H7 (cell line): Measurements from ENCODE around the gene KLLN. TPM values are rescaled to one million over a fixed set of nuclear protein-coding genes. Genes with fewer than 3 reads are reported as not detected.
"Not testable (repeated sequence)": the region's sequence is repeated elsewhere in the genome, so short reads cannot be mapped to it uniquely, and the experiment has no call there.

Source experiments
- DNase-seq: peaks from one replicate; pipeline ENCODE4 v3.0.0; 2012
- H3K27me3 ChIP-seq: 2 replicates; pipeline ENCODE4 v1.6.0; 2011; ENCODE audit warnings: mild to moderate bottlenecking, low read length; ENCODE audit not compliant: control insufficient read depth, insufficient read depth
- H3K36me3 ChIP-seq: replicated peaks from 2 replicates; pipeline ENCODE4 v1.5.1; 2011; ENCODE audit warnings: low read length; ENCODE audit not compliant: control insufficient read depth, insufficient read depth
- H3K4me3 ChIP-seq: 2 replicates; pipeline ENCODE4 v1.5.1; 2011; ENCODE audit warnings: low read depth, mild to moderate bottlenecking, control low read depth, low read length, moderate library complexity; ENCODE audit not compliant: insufficient read depth
- total RNA-seq: library from RNA; depleted of rRNA; stranded (reverse); fragments of >200 nt; shearing (Covaris generic); gene quantifications from 2 replicates; pipeline ENCODE4 v1.2.3, GENCODE V29; 2014

The KLLN gene
- total RNA-seq, 1 experiment from 2014 or later: 0.10 TPM

DNA sequence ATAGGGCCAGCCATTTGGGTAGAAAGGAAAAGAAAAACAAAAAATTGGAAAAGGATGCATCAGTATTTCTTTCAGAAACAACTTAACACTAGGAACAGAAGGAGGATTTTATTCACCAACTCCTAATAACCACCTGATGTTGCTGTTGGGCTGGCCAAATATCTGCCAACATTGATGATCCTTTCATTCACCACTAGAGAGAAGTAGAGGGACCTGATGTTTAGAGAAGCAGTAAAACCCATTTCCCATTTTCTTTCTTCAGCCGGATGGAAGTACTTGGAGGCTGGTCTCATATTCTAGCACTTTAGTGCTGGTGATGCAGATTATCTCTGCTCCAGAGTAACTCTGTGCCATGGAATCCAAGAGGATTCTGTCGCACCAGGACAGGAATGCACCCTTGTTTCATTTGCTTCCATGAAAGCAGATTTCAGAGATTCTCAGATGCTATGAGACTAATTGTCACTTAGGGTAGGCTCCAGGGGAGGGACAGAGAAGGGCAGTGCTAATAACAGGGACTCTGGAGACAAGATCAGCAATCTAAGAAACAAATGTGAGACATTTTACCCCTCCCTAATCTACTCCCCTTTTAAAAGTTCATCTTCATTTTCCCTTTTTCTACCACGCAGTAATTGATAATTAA, 3.1 kb downstream of the KLLN start:
- Histone ChIP-seq H3K27me3 (no peaks in the 10 kb centered on the region), H3K4me3 (no peak overlapping the region), H3K36me3 (no peaks in the 10 kb centered on the region)
- peak; percentile 37 for DNase-seq

GRCh38 chr10:87855665-87856064, 7.7 kb downstream of the KLLN start:
- H3K27me3 ChIP-seq, DNase-seq, H3K4me3 ChIP-seq, H3K36me3 ChIP-seq: not testable (repeated sequence)

DNA sequence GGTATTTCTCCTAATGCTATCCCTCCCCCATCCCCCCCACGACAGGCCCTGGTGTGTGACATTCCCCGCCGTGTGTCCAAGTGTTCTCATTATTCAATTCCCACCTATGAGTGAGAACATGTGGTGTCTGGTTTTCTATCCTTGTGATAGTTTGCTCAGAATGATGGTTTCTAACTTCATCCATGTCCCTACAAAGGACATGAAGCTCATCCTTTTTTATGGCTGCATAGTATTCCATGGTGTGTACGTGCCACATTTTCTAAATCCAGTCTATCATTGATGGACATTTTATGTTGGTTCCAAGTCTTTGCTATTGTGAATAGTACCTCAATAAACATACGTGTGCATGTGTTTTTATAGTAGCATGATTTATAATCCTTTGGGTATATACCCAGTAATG, 8.1 kb downstream of the KLLN start:
- H3K4me3 ChIP-seq, H3K36me3 ChIP-seq, DNase-seq, H3K27me3 ChIP-seq: not testable (repeated sequence)

- no peaks in the 10 kb centered on the region for H3K36me3 ChIP-seq
- no peak overlapping the region for H3K4me3 ChIP-seq
- no peaks in the 10 kb centered on the region for H3K27me3 ChIP-seq
- DNase-seq: no peak
Observed at GRCh38 chr10:87852089-87852488, 11.2 kb downstream of the KLLN start.

- no peaks in the 10 kb centered on the region for H3K27me3 ChIP-seq
- no peak overlapping the region for H3K4me3 ChIP-seq
- H3K36me3 ChIP-seq: no peaks in the 10 kb centered on the region
- DNase-seq: peak; percentile 59
Observed at GRCh38 chr10:87850742-87851205, 12.6 kb downstream of the KLLN start.

DNA sequence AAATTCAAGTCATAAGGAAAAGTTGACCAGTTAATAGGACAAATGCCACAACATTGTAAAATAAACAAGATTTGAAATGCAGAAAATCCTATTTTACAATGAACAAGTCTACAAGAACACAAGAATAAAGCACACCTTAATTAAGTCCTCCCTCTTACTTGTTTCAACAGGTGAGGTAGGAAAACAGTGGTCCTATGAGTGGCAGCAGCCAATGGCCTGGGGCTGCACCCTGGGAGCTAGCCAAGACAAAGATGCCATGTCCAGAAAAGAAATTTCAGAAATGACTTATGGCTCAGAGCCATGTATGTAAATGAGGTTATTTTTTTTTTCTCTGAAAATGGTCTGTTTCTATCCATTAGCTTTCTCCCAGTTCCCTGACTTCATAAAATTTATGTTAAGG, 14.3 kb downstream of the KLLN start:
- no peaks in the 10 kb centered on the region for H3K27me3 ChIP-seq
- H3K4me3 ChIP-seq: no peak overlapping the region
- H3K36me3 ChIP-seq: no peaks in the 10 kb centered on the region
- no peak for DNase-seq

- H3K27me3 ChIP-seq: no peaks in the 10 kb centered on the region
- H3K4me3 ChIP-seq: no peak overlapping the region
- H3K36me3 ChIP-seq: no peaks in the 10 kb centered on the region
- no peak for DNase-seq
Observed at GRCh38 chr10:87847550-87847949, 15.8 kb downstream of the KLLN start.

- not testable (repeated sequence) for H3K27me3 ChIP-seq, DNase-seq
Observed at GRCh38 chr10:87846711-87847110, 16.6 kb downstream of the KLLN start.

DNA sequence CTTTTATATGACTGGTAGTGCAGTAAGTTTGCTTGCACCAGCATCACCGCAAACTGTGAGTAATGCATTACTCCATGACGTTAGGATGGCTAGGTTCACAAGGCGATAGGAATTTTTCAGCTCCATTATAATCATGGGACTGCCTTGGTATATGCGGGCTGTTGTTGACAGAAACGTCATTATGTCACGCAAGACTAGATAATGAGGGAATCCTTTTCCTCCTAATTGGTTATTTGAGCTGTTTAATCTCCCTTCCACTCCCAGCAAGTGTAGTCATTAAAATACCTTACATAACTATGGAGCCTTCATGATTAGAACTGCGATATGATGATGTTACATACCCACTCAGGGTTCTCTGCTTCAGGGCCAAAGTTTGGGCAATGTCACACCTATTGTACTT, 17.3 kb downstream of the KLLN start:
- Histone ChIP-seq H3K27me3 (no peaks in the 10 kb centered on the region), H3K4me3 (no peak overlapping the region), H3K36me3 (no peaks in the 10 kb centered on the region)
- no peak for DNase-seq

More at GRCh38 chr10:87846711-87847110, 16.6 kb downstream of the KLLN start:
- not testable (repeated sequence) for H3K36me3 ChIP-seq, H3K4me3 ChIP-seq

DNA sequence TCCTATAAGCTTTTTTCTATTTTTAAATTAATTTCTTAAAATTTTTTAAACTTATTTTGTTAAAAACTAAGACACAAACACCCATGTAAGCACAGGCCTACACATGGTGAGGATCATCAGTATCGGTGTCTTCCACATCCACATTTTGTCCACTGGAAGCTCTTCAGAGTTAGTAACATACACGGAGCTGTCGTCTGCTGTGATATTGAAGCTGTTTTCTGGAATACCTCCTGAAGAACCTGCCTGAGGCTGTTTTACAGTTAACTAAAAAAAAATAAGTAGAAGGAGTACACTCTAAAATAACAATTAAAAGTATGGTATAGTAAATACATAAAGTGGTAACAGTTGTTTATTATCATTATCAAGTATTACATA, 17.7 kb downstream of the KLLN start:
- Histone ChIP-seq H3K27me3 (no peaks in the 10 kb centered on the region), H3K36me3 (no peaks in the 10 kb centered on the region), H3K4me3 (no peak overlapping the region)
- no peak for DNase-seq

- no peak for DNase-seq
- no peaks in the 10 kb centered on the region for H3K27me3 ChIP-seq
- H3K4me3 ChIP-seq: no peak overlapping the region
- H3K36me3 ChIP-seq: no peaks in the 10 kb centered on the region
Observed at GRCh38 chr10:87844837-87845623, 18.3 kb downstream of the KLLN start.

- no peak overlapping the region for H3K4me3 ChIP-seq
- DNase-seq: no peak
- H3K27me3 ChIP-seq: no peaks in the 10 kb centered on the region
- no peaks in the 10 kb centered on the region for H3K36me3 ChIP-seq
Observed at GRCh38 chr10:87843714-87844113, 19.6 kb downstream of the KLLN start.

DNA sequence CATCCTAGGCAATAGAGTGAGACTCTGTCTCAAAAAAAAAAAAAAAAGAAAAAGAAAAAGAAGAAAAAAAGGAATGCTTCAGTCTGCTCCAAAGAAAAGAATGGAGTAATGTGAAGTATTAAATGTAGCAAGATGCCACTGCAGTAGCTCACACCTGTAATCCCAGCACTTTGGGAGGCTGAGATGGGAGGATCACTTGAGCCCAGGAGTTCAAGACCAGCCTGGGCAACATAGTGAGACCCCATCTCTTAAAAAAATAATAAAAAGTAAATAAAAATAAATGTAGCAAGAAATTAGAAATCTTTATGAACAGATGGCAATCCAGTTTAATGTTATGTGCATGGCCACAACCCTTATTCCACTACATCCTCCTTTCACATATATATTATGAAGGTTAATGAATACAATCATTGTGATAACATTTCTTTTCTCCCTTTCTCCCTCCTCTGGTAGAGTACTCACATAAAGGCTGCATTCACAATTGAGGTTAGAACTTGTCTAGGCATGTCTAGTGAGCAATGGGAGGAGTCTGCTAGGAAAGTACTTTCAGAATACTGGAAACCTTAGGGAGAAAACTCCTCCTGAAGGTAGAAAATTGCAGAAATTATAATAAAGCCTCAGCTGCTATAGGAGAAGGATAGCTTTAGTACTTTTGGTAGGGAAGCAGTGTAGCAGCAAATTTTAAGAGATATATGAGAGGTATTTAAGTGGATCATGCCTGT, 20.4 kb downstream of the KLLN start:
- H3K36me3 ChIP-seq: no peaks in the 10 kb centered on the region
- DNase-seq: no peak
- no peak overlapping the region for H3K4me3 ChIP-seq
- no peaks in the 10 kb centered on the region for H3K27me3 ChIP-seq

GRCh38 chr10:87842220-87842641, 21.1 kb downstream of the KLLN start:
- DNase-seq: no peak
- Histone ChIP-seq H3K4me3 (no peak overlapping the region), H3K36me3 (no peaks in the 10 kb centered on the region), H3K27me3 (no peaks in the 10 kb centered on the region)

- H3K36me3 ChIP-seq: no peaks in the 10 kb centered on the region
- DNase-seq: no peak
- H3K27me3 ChIP-seq: no peaks in the 10 kb centered on the region
- H3K4me3 ChIP-seq: no peak overlapping the region
Observed at GRCh38 chr10:87841186-87841585, 22.1 kb downstream of the KLLN start.
